ENCODE data around the gene INKA1. TPM values are rescaled to one million over a fixed set of nuclear protein-coding genes. Genes with fewer than 3 reads are reported as not detected.

INKA1 gene
- total RNA-seq (2022; extraction: Qiagen RNA extraction; ENCODE audit: low read depth) = 1.6 to 2.1 TPM (median 2.0 TPM) in 5 replicates

GRCh38 chr3:49802719-49803464 lies at the start of gene INKA1:
TSS of gene INKA1 (plus strand) at chr3:49803261. CDS start at chr3:49803393, 132 bp downstream.

GRCh38 chr3:49786357-49787181 lies 16.5 kb upstream of the INKA1 start, which contains the start of gene IP6K1:
TSS of gene IP6K1 (minus strand) at chr3:49786542. CDS start at chr3:49748040, 38,502 bp downstream.

DNA sequence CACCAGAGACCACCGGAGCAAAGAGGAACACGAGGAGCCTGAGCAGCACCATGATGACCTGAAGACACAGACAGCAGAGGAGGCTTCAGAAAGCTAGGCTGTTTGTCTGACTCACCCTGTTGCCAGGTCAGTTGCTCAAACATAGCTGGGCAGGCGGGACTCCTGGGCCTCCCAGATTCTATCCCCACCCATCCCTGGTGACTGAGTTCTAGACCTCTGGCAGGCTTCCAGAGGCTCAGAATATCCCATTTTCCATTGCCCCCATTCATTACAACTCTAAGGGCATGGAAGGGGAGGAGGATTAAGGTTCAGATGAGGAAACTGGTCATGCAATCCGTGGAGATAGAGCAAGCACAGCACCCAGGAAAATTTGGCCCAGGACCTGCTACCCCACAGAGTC lies 3.3 kb upstream of the INKA1 start, which contains the start of gene CDHR4:
Gene CDHR4, minus strand, starts transcription at position 113 of the 400 bp plus-strand sequence. Its CDS starts 61 bp downstream, at position 52.

GRCh38 chr3:49813497-49814174 lies 10.6 kb downstream of the INKA1 start, which contains the start of gene UBA7:
TSS of gene UBA7 (minus strand) at chr3:49813953. CDS start at chr3:49813787, 166 bp downstream.

Other genes with a start within 250 kb of the INKA1 start
- 0.10 to 0.19 TPM (median 0.13 TPM) in 5 replicates for gene BSN, start 248.8 kb upstream of the INKA1 start, total RNA-seq (2022; extraction: Qiagen RNA extraction; ENCODE audit: low read depth)
- 59.0 to 65.7 TPM (median 64.8 TPM) in 5 replicates for gene APEH, start 128.9 kb upstream of the INKA1 start, total RNA-seq (2022; extraction: Qiagen RNA extraction; ENCODE audit: low read depth)
- 0.89 to 2.0 TPM (median 1.8 TPM) in 5 replicates for gene MST1, start 113.8 kb upstream of the INKA1 start, total RNA-seq (2022; extraction: Qiagen RNA extraction; ENCODE audit: low read depth)
- 12.5 to 17.1 TPM (median 14.8 TPM) in 5 replicates for gene RNF123, start 113.7 kb upstream of the INKA1 start, total RNA-seq (2022; extraction: Qiagen RNA extraction; ENCODE audit: low read depth)
- 0.26 to 1.7 TPM (median 0.57 TPM) in 5 replicates for gene AMIGO3, start 83.6 kb upstream of the INKA1 start, total RNA-seq (2022; extraction: Qiagen RNA extraction; ENCODE audit: low read depth)
- gene GMPPB, start 79.3 kb upstream of the INKA1 start, total RNA-seq (2022; extraction: Qiagen RNA extraction; ENCODE audit: low read depth) = 16.2 to 22.6 TPM (median 21.3 TPM) in 5 replicates
- gene IP6K1, start 16.7 kb upstream of the INKA1 start, total RNA-seq (2022; extraction: Qiagen RNA extraction; ENCODE audit: low read depth) = 21.6 to 22.8 TPM (median 22.2 TPM) in 5 replicates
- 0.16 to 0.53 TPM (median 0.40 TPM) in 5 replicates for gene CDHR4, start 3.4 kb upstream of the INKA1 start, total RNA-seq (2022; extraction: Qiagen RNA extraction; ENCODE audit: low read depth)
- gene UBA7, start 10.7 kb downstream of the INKA1 start, total RNA-seq (2022; extraction: Qiagen RNA extraction; ENCODE audit: low read depth) = 0.31 to 0.51 TPM (median 0.51 TPM) in 5 replicates
- 11.7 to 15.5 TPM (median 13.2 TPM) in 5 replicates for gene TRAIP, start 53.3 kb downstream of the INKA1 start, total RNA-seq (2022; extraction: Qiagen RNA extraction; ENCODE audit: low read depth)
- gene CAMKV, start 66.6 kb downstream of the INKA1 start, total RNA-seq (2022; extraction: Qiagen RNA extraction; ENCODE audit: low read depth) = 0.29 to 0.51 TPM (median 0.37 TPM) in 5 replicates
- gene MST1R, start 100.6 kb downstream of the INKA1 start, total RNA-seq (2022; extraction: Qiagen RNA extraction; ENCODE audit: low read depth) = 5.0 to 10.2 TPM (median 7.9 TPM) in 5 replicates
- 5.0 to 9.9 TPM (median 8.2 TPM) in 5 replicates for gene MON1A, start 126.5 kb downstream of the INKA1 start, total RNA-seq (2022; extraction: Qiagen RNA extraction; ENCODE audit: low read depth)
- 25.8 to 31.8 TPM (median 28.7 TPM) in 5 replicates for gene RBM6, start 136.9 kb downstream of the INKA1 start, total RNA-seq (2022; extraction: Qiagen RNA extraction; ENCODE audit: low read depth)

All from A549 treated with CpdA at 1 μM for 4 hours (cell line).